ENCODE data around the gene C2CD3. TPM values are rescaled to one million over a fixed set of nuclear protein-coding genes. Genes with fewer than 3 reads are reported as not detected.
A peak's percentile ranks its signal among the peaks of the same experiment; 100 is the strongest.

Gene C2CD3
- total and polyA plus RNA-seq, 2 of the 4 experiments (the other 2 are of a cell fraction): 11.1 to 19.2 TPM

GRCh38 chr11:74055938-74056337 is 114.9 kb downstream of the C2CD3 start:
- peak overlapping the region; percentile 76 for H2BK5ac ChIP-seq (ENCODE audit: low read depth, low read length, poor library complexity, severe bottlenecking)
- H3K4ac ChIP-seq (ENCODE audit: low read depth, low read length): peak overlapping the region; percentile 48; the same call in 1 of the 2 replicates
- dilution Hi-C loops (cut with HindIII; ENCODE audit: low sequenced_read_pairs, unreplicated experiment): no loop called here
- H3K79me1 ChIP-seq (ENCODE audit: low read depth in 1 of 2, low read length in 2 of 2): peaks cover 0 to 20% of the 10 kb centered on the region in 2 experiments; a peak in 2 of 4 replicates
- DNase-seq (peak; percentile 88), ATAC-seq (ENCODE audit: low read depth) (peak; percentile 89)
- TF ChIP-seq, protein P1, sequence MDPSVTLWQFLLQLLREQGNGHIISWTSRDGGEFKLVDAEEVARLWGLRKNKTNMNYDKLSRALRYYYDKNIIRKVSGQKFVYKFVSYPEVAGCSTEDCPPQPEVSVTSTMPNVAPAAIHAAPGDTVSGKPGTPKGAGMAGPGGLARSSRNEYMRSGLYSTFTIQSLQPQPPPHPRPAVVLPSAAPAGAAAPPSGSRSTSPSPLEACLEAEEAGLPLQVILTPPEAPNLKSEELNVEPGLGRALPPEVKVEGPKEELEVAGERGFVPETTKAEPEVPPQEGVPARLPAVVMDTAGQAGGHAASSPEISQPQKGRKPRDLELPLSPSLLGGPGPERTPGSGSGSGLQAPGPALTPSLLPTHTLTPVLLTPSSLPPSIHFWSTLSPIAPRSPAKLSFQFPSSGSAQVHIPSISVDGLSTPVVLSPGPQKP (IDR thresholded peaks at IDR 0.05; ENCODE audit: borderline replicate concordance, low read depth, low read length): no peak
- TF ChIP-seq RCOR1 (IDR thresholded peaks at IDR 0.05; ENCODE audit: insufficient replicate concordance, low read length) (no peak), RFX5 (IDR thresholded peaks at IDR 0.05; ENCODE audit: low read depth, low read length) (no peak), NFE2L2 (IDR thresholded peaks at IDR 0.05; ENCODE audit: low read depth, low read length) (no peak), MXI1 (IDR thresholded peaks at IDR 0.05; ENCODE audit: borderline replicate concordance, low read depth, low read length) (no peak), CHD1 (IDR thresholded peaks at IDR 0.05; ENCODE audit: low read depth, low read length) (no peak), SMC3 (IDR thresholded peaks at IDR 0.05; ENCODE audit: low read depth, low read length) (no peak), POLR2A (IDR thresholded peaks at IDR 0.05; ENCODE audit: low read depth, low read length) (no peak), FOS (IDR thresholded peaks at IDR 0.05; ENCODE audit: low read depth, low read length) (peak; percentile 58; the same call in 1 of the 2 replicates), MAZ (IDR thresholded peaks at IDR 0.05; ENCODE audit: borderline replicate concordance, low read depth, low read length) (no peak), CEBPB (IDR thresholded peaks at IDR 0.05; ENCODE audit: low read depth, low read length) (0 out of 2 replicates have a peak, but pooled peaks have one; percentile 8), RAD21 (IDR thresholded peaks at IDR 0.05; ENCODE audit: low read length) (0 out of 2 replicates have a peak, but pooled peaks have one; percentile 9)
- TF ChIP-seq, protein P2, sequence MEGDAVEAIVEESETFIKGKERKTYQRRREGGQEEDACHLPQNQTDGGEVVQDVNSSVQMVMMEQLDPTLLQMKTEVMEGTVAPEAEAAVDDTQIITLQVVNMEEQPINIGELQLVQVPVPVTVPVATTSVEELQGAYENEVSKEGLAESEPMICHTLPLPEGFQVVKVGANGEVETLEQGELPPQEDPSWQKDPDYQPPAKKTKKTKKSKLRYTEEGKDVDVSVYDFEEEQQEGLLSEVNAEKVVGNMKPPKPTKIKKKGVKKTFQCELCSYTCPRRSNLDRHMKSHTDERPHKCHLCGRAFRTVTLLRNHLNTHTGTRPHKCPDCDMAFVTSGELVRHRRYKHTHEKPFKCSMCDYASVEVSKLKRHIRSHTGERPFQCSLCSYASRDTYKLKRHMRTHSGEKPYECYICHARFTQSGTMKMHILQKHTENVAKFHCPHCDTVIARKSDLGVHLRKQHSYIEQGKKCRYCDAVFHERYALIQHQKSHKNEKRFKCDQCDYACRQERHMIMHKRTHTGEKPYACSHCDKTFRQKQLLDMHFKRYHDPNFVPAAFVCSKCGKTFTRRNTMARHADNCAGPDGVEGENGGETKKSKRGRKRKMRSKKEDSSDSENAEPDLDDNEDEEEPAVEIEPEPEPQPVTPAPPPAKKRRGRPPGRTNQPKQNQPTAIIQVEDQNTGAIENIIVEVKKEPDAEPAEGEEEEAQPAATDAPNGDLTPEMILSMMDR (conservative IDR thresholded peaks at IDR 0.05; ENCODE audit: low read depth, low read length): no peak
- peak overlapping the region; percentile 56; the same call in 1 of the 2 replicates for H3K4me2 ChIP-seq (ENCODE audit: low read depth, low read length)
- peaks cover 10% of the 10 kb centered on the region for H3K9me1 ChIP-seq (ENCODE audit: insufficient read depth, low read length)
- no peak overlapping the region for H3K9ac ChIP-seq (ENCODE audit: low read depth, low read length)
- peak overlapping the region; percentile 38 for H2BK20ac ChIP-seq (ENCODE audit: low read depth, low read length)
- H3K9me3 ChIP-seq (ENCODE audit: control insufficient read depth, insufficient read depth, low read length): no peaks in the 10 kb centered on the region
- intact Hi-C loops (cut with micrococcal nuclease): no loop called here
- 0 out of 2 replicates have a peak overlapping the region, but pooled peaks have one; percentile 25 for H3K14ac ChIP-seq (replicated peaks; ENCODE audit: low read depth, low read length)
- H2AK9ac ChIP-seq (replicated peaks; ENCODE audit: low read depth, low read length, poor library complexity): no peak overlapping the region
- peaks cover 10% of the 10 kb centered on the region for H3K4me1 ChIP-seq (ENCODE audit: control insufficient read depth, insufficient read depth, low read length)
- in situ Hi-C loops (cut with MboI; ENCODE audit: low sequenced_read_pairs): no loop called here
- H4K5ac ChIP-seq (ENCODE audit: low read depth, low read length): no peak overlapping the region
- no peak overlapping the region for H3K27ac ChIP-seq (ENCODE audit: insufficient read depth, low read length)
- no peaks in the 10 kb centered on the region; the same call in 1 of the 2 replicates for H3K36me3 ChIP-seq (ENCODE audit: control insufficient read depth, insufficient read depth, low read length)
- peak overlapping the region; percentile 53; the same call in 1 of the 2 replicates for H2BK120ac ChIP-seq (ENCODE audit: low read depth, low read length)
- no peak overlapping the region for H4K8ac ChIP-seq (ENCODE audit: low read depth in 2 of 2, low read length in 2 of 2)
- no peak overlapping the region for H2AK5ac ChIP-seq (ENCODE audit: low read depth, low read length)
- no peaks in the 10 kb centered on the region for H3K27me3 ChIP-seq (ENCODE audit: control insufficient read depth, insufficient read depth, low read length)
- H4K20me1 ChIP-seq (ENCODE audit: insufficient read depth, low read length): no peaks in the 10 kb centered on the region
- H3K23ac ChIP-seq (ENCODE audit: low read depth, low read length): no peak overlapping the region
- H3K18ac ChIP-seq (ENCODE audit: low read depth, low read length): peak overlapping the region; percentile 34; the same call in 1 of the 2 replicates
- no TSS peak for BruUV-seq (replicated peaks)
- no peak overlapping the region for H3K4me3 ChIP-seq (ENCODE audit: insufficient read depth, low read depth, low read length)
- no peak overlapping the region for H3K56ac ChIP-seq (ENCODE audit: extremely low read depth, insufficient read depth, low read length)
- ChIA-PET POLR2A (ENCODE audit: unreplicated experiment) (no interaction called here), CTCF (no interaction called here)
- H4K91ac ChIP-seq (ENCODE audit: insufficient read depth, low read depth, low read length): no peak overlapping the region
- H2BK15ac ChIP-seq (ENCODE audit: low read depth, low read length): peak overlapping the region; percentile 48; the same call in 1 of the 3 replicates
- H2AFZ ChIP-seq (replicated peaks; ENCODE audit: low read length, poor library complexity): no peak overlapping the region
